ENCODE data around the gene FSCN2. TPM values are rescaled to one million over a fixed set of nuclear protein-coding genes. Genes with fewer than 3 reads are reported as not detected.

Gene FSCN2
- total RNA-seq, 1 experiment from 2014 or later, result 2.9 TPM

GRCh38 chr17:81532490-81533287 lies 4.5 kb downstream of the FSCN2 start:
- no peak for TF ChIP-seq CTCF (IDR thresholded peaks at IDR 0.05; ENCODE audit: insufficient read depth in 1 of 2, low read depth in 1 of 2, low read length in 1 of 2, severe bottlenecking in 1 of 2, unreplicated experiment in 1 of 2)
- Histone ChIP-seq H3K4me1 (peaks cover 22% of the 10 kb centered on the region; the same call in 1 of the 2 replicates), H3K36me3 (ENCODE audit: control insufficient read depth, insufficient read depth, low read length) (no peaks in the 10 kb centered on the region), H3K9me3 (no peaks in the 10 kb centered on the region), H3K27me3 (replicated peaks; ENCODE audit: control insufficient read depth, insufficient read depth, low read length) (no peaks in the 10 kb centered on the region), H3K4me3 (ENCODE audit: low read depth, low read length) (no peak overlapping the region)
- ChIA-PET POLR2A (interaction anchor here (1.6 kb wide), 1 partner anchor 14 kb away, joined by 5 read pairs; no protein-coding TSS in a partner anchor), CTCF (no interaction called here)
- Mint-ChIP-seq H3K27ac (ENCODE audit: unreplicated experiment) (no peak overlapping the region), H3K36me3 (ENCODE audit: insufficient read depth, unreplicated experiment) (peaks cover 31% of the 10 kb centered on the region), H3K4me1 (ENCODE audit: low read depth, unreplicated experiment) (peaks cover 6% of the 10 kb centered on the region), H3K9me3 (ENCODE audit: unreplicated experiment) (no peaks in the 10 kb centered on the region), H3K27me3 (ENCODE audit: insufficient read depth, unreplicated experiment) (no peaks in the 10 kb centered on the region), H3K4me3 (ENCODE audit: unreplicated experiment) (no peak overlapping the region)
- no TSS peak for BruUV-seq (replicated peaks)
- intact Hi-C loops (cut with micrococcal nuclease; ENCODE audit: unreplicated experiment), result no loop called here
- no peak for DNase-seq

GRCh38 chr17:81533339-81534141 lies 5.4 kb downstream of the FSCN2 start:
- Histone ChIP-seq H3K27me3 (replicated peaks; ENCODE audit: control insufficient read depth, insufficient read depth, low read length) (no peaks in the 10 kb centered on the region), H3K9me3 (no peaks in the 10 kb centered on the region), H3K4me3 (ENCODE audit: low read depth, low read length) (no peak overlapping the region), H3K4me1 (peaks cover 22% of the 10 kb centered on the region; the same call in 1 of the 2 replicates), H3K36me3 (ENCODE audit: control insufficient read depth, insufficient read depth, low read length) (no peaks in the 10 kb centered on the region; the same call in 1 of the 2 replicates)
- H3K36me3 Mint-ChIP-seq (ENCODE audit: insufficient read depth, unreplicated experiment), result peaks cover 36% of the 10 kb centered on the region
- H3K4me1 Mint-ChIP-seq (ENCODE audit: low read depth, unreplicated experiment), result peaks cover 6% of the 10 kb centered on the region
- ChIA-PET POLR2A (interaction anchor here (1.6 kb wide), 1 partner anchor 15 kb away, joined by 5 read pairs; no protein-coding TSS in a partner anchor), CTCF (interaction anchor here (1.1 kb wide), 1 partner anchor 14 kb away, joined by 4 read pairs; no protein-coding TSS in a partner anchor)
- no peak for TF ChIP-seq CTCF (IDR thresholded peaks at IDR 0.05; ENCODE audit: insufficient read depth in 1 of 2, low read depth in 1 of 2, low read length in 1 of 2, severe bottlenecking in 1 of 2, unreplicated experiment in 1 of 2)
- BruUV-seq (replicated peaks), result no TSS peak
- peak overlapping the region; percentile 12 for H3K27ac Mint-ChIP-seq (ENCODE audit: unreplicated experiment)
- H3K27me3 Mint-ChIP-seq (ENCODE audit: insufficient read depth, unreplicated experiment), result no peaks in the 10 kb centered on the region
- no peaks in the 10 kb centered on the region for H3K9me3 Mint-ChIP-seq (ENCODE audit: unreplicated experiment)
- intact Hi-C loops (cut with micrococcal nuclease; ENCODE audit: unreplicated experiment), result no loop called here
- no peak overlapping the region for H3K4me3 Mint-ChIP-seq (ENCODE audit: unreplicated experiment)
- no peak for DNase-seq
